Measurements from ENCODE around the gene EXT2.

EXT2 gene

DNA sequence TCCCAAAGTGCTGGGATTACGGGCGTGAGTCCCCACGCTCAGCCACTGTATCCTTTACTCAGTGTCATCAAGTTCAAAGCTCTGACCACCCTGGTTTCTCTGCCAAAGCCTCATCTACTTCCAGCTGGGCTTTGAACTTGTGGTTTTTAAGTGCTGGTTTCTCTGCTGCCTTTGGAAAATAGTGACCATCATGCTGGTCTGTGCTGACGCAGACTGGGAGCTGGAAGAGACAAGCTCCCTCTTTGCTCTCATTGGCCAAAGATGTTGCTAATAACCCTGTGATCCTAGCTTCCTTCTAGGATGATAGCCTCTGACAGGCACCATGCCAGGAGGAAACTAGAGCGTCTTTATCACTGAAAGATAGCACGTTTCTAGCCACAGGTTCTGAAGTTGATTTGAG lies 152.0 kb downstream of the EXT2 start:
- DNase-seq, result no peak

DNA sequence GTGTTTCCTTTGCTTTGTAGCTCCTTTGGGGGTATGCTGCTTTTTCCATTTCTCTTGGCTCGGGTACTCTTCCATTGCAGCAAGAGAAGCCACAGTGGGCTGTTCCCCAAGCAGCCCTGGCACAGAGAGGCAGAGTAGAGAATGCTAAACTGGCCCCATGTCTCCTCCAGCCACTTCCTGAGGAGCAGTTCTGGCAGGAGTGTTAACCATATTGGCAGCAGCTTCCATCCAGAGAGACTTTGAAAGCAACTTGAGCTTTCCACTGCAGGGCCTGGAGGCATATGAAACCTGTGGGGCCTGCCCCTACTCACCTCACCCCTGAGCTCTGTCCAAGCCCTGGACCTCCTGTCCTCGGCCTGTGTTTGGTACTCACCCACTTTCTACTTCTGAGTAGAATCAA lies 152.6 kb downstream of the EXT2 start:
- DNase-seq, result no peak

GRCh38 chr11:44250421-44250820 lies 154.9 kb downstream of the EXT2 start:
- DNase-seq, result no peak

DNA sequence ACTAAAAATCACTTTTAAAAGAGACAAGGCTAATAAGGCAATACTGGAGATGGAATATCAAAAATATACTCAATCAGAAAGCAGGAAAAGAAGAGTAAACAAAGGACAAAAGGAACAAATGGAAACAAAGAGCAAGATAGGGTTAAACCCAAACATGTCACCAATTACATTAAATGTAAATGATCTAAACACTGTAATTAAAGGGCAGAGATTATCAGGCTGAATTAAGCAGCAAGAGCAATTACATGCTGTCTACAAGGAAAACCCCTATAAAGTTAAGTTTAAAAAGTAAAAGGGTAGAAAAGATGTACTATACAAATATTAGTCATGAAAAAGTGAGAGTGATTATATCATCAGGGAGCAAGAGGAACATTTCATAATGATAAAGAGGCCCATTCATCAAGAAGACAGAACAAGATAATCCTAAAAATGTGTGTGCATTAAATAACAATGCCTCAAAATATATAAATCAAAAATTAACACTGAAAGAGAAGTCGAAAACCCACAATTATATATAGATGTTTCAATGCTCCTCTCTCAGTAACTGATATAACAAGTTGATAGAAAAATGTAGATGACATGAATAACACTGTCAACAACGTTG lies 157.6 kb downstream of the EXT2 start:
- DNase-seq, result no peak

- DNase-seq, result no peak
Measured at GRCh38 chr11:44255406-44256071, 160.1 kb downstream of the EXT2 start.

DNA sequence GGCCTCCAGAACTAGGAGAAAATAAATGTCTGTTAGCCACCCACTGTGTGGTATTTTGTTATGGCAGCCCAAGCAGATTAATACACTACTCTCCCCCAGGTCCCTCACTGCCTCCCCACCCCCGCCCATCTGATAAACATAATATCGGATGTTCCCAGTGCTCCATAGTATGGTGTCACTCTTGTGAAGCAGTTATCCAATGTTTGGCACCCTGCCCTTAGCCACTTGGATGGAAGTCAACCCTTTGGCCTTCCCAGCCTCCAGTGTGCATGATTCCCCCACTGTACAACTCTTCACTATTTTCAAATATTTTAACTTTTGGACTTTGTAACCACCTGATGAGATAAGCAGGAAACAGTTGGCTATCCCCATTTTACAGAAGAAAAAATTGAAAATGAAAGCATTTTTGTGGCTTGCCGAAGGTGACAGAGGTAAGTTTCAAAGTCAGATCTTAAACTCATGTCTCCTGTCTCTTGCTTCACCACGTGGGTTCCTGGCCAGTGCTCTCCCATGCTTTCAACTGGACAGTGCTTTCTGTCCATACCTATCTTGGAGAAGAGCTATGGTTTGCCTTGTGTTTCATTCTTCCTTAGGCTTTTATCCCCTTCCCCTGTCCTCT lies 161.3 kb downstream of the EXT2 start:
- DNase-seq, result no peak

- DNase-seq, result no peak
Measured at GRCh38 chr11:44257338-44258189, 162.1 kb downstream of the EXT2 start.

GRCh38 chr11:44258190-44258489 lies 162.7 kb downstream of the EXT2 start:
- DNase-seq, result no peak

- DNase-seq, result no peak
Measured at GRCh38 chr11:44258839-44259420, 163.5 kb downstream of the EXT2 start.

- DNase-seq, result no peak
Measured at GRCh38 chr11:44260081-44260480, 164.6 kb downstream of the EXT2 start.

- no peak for DNase-seq
Measured at GRCh38 chr11:44261800-44262591, 166.5 kb downstream of the EXT2 start.

DNA sequence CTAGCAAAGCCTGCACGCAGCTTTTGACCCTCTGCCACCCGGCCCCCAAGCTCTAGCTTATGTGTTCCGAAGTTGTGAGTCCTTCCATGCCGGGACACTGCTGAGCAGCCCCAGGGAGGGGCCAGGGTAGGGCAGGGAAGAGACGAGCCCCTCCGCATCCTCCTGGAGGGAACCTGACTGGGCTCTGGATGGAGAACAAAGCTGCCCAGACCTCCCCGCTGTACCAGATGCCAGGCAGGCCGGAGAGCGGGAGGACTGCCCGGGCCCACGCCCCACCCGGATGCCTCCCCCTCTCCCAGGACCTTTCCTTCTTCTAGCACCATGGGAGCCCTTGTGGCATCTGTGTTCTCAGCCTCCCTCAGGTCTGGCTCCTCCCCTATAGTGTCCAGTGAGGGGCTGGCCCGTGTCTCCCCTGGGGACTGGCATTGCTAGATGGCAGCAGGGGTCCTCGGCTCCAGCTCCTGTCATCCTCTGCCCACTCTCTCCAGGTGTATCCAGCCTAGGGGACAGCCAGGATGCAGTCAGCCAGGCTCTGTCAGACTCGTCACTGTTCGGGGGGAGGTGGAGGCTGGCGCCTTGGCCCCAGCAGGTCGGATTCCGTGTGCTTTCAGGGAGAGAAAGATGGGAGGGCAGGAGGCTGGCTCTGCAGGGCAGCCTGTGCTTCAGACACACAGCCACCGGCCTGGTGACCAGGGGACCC lies 168.4 kb downstream of the EXT2 start:
- DNase-seq, result no peak

DNA sequence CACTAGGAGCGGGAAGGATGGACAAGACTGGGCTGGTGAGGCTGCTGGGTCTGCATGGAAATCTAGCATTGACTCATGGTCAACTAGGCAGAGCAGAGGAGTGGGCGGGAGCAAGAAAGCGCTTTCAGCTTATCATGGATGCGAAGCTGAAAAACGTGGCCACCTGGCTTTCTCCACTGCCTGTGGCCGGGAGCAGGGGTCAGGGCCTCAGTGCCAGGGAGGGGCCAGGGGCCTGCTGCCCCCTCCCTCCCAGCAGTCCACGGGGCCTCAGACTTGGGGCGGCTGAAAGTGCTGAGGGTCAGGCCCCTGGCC lies 168.9 kb downstream of the EXT2 start:
- no peak for DNase-seq

- DNase-seq, result no peak
Measured at GRCh38 chr11:44264761-44265160, 169.3 kb downstream of the EXT2 start.

GRCh38 chr11:44266056-44266780 lies 170.7 kb downstream of the EXT2 start:
- DNase-seq, result no peak

DNA sequence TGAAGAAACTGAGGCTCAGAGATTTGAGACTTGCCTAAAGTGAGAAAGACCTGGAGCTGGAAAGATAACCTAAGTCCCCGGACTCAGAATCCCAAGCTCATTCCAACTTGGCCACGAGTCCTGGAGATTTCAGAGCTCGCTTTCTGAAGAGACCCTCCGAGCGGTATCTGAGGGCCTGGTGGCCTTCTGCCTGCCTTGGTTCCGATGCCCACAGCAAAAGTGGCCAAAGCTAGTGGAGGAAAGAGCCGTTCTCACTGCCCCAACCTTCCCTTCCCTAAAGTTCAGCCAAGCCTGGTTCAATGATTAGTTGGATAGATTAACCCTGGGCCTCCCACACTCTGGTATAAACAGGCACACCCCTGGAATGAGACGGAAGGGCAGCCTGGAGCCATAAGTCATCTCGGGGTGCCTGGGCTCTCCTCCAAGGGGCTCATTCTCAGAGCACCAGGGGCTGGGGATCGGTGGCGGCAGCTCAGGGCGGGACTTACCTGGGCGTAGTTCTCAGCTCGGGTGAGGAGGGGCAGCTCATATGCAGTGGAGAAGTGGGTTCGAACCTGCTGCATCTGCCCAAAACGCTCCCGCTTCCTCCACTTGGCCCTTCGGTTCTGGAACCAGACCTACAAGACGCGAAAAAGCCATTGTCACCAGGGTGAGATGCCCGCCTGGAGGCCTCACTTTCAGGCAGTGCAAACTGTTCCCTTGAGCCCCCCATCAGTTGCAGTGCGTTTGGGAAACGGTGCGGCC lies 171.7 kb downstream of the EXT2 start:
- DNase-seq, result no peak

DNA sequence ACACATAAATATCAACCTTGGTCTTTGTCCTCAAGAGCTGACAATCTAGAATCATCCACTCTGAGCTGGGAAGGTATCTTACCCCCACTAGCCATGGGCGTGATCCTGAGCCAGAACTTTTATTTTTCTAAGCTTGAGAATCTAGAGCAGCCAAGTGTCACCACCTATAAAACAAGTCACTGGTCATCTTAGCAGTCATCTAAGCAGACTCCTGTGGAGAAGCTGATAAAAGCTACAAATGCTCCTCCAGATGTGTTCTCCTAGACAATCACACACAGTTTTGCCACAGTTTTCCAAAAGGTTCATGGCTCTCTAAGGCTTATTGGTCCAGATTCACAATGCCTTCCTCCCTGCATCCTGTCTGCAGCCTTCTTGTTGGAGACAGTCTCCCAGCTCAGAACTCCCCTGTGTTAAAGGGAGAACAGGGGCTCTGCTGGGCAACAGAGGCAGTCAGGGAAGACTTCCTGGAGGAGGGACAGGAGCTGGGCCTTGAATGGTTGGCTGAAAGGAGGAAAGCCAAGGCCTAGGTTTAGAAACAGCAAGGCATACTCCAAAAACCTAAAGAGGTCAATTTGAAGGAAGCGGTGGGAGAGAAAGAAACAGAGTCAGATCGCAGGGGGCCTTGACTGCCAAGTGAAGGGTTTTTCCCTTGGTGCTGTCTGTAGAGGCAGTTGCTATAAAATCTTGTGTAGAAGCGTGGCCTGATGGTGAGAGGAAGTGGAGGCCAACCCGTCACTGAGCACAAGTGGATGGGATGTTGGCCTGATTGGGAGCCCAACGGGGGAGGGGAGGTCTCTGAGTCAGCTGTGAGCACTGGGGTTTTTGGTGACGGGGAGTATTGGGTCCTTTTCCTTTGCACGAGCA lies 172.5 kb downstream of the EXT2 start:
- no peak for DNase-seq

- no peak for DNase-seq
Measured at GRCh38 chr11:44268614-44269080, 173.2 kb downstream of the EXT2 start.

Data from NCI-H2081 treated with DMSO at 0.1 percent for 48 hours (cell line).